ENCODE results near the gene TMEM259.

- no peak for TF ChIP-seq FOXM1 (IDR thresholded peaks at IDR 0.05; ENCODE audit: borderline replicate concordance, low read depth)
- no peak for TF ChIP-seq USF1 (IDR thresholded peaks at IDR 0.05)
- no peak for TF ChIP-seq TEAD4 (IDR thresholded peaks at IDR 0.05)
- TF ChIP-seq TCF12 (IDR thresholded peaks at IDR 0.05; ENCODE audit: low read depth) = no peak
- TF ChIP-seq YY1 (IDR thresholded peaks at IDR 0.05; ENCODE audit: low read depth) = no peak
- TF ChIP-seq CEBPB (IDR thresholded peaks at IDR 0.05) = no peak
- no peak for TF ChIP-seq RAD21 (IDR thresholded peaks at IDR 0.05; ENCODE audit: low read depth)
- no peak for TF ChIP-seq NFIC (IDR thresholded peaks at IDR 0.05)
- TF ChIP-seq ZBTB7A (IDR thresholded peaks at IDR 0.05; ENCODE audit: low read depth) = no peak
- TF ChIP-seq, protein P1, sequence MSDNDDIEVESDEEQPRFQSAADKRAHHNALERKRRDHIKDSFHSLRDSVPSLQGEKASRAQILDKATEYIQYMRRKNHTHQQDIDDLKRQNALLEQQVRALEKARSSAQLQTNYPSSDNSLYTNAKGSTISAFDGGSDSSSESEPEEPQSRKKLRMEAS (IDR thresholded peaks at IDR 0.05) = peak; percentile 76
- no peak for TF ChIP-seq EP300 (IDR thresholded peaks at IDR 0.05; ENCODE audit: borderline replicate concordance)
- TF ChIP-seq, protein P2, sequence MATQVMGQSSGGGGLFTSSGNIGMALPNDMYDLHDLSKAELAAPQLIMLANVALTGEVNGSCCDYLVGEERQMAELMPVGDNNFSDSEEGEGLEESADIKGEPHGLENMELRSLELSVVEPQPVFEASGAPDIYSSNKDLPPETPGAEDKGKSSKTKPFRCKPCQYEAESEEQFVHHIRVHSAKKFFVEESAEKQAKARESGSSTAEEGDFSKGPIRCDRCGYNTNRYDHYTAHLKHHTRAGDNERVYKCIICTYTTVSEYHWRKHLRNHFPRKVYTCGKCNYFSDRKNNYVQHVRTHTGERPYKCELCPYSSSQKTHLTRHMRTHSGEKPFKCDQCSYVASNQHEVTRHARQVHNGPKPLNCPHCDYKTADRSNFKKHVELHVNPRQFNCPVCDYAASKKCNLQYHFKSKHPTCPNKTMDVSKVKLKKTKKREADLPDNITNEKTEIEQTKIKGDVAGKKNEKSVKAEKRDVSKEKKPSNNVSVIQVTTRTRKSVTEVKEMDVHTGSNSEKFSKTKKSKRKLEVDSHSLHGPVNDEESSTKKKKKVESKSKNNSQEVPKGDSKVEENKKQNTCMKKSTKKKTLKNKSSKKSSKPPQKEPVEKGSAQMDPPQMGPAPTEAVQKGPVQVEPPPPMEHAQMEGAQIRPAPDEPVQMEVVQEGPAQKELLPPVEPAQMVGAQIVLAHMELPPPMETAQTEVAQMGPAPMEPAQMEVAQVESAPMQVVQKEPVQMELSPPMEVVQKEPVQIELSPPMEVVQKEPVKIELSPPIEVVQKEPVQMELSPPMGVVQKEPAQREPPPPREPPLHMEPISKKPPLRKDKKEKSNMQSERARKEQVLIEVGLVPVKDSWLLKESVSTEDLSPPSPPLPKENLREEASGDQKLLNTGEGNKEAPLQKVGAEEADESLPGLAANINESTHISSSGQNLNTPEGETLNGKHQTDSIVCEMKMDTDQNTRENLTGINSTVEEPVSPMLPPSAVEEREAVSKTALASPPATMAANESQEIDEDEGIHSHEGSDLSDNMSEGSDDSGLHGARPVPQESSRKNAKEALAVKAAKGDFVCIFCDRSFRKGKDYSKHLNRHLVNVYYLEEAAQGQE (IDR thresholded peaks at IDR 0.05; ENCODE audit: low read depth) = no peak
Observed at GRCh38 chr19:1004803-1005664, 15.9 kb downstream of the TMEM259 start.

All from Ishikawa (cell line).